ENCODE data around the gene GLRX. TPM values are rescaled to one million over a fixed set of nuclear protein-coding genes. Genes with fewer than 3 reads are reported as not detected.

The GLRX gene
- total and polyA plus RNA-seq, 2 of the 13 experiments (the other 11 are each of a cell fraction or from before 2014, with no cell fraction given) = 63.8 to 499 TPM

- no peak; the same call in 1 of the 2 replicates for TF ChIP-seq HBP1 (CRISPR knock-in tag; IDR thresholded peaks at IDR 0.05; ENCODE audit: low read depth)
- peak; percentile 76; the same call in 1 of the 2 replicates for TF ChIP-seq ATF7-NPFF (CRISPR knock-in tag; IDR thresholded peaks at IDR 0.05; ENCODE audit: low read depth)
- TF ChIP-seq BORCS8-MEF2B (CRISPR knock-in tag; IDR thresholded peaks at IDR 0.05) = peak; percentile 91
- TF ChIP-seq THAP11 (CRISPR knock-in tag; IDR thresholded peaks at IDR 0.05) = peak; percentile 55; the same call in 1 of the 2 replicates
- no peak for TF ChIP-seq ZEB1 (IDR thresholded peaks at IDR 0.05; ENCODE audit: insufficient replicate concordance, low read depth)
- TF ChIP-seq RAD51 (IDR thresholded peaks at IDR 0.05; ENCODE audit: borderline replicate concordance) = no peak
- peak in 1 of 2 experiments; percentile 16; a peak in 1 of 4 replicates for TF ChIP-seq REST (IDR thresholded peaks at IDR 0.05; ENCODE audit: borderline replicate concordance in 1 of 2, low read depth in 1 of 2, low read length in 2 of 2)
- TF ChIP-seq NFE2L2 (IDR thresholded peaks at IDR 0.05; ENCODE audit: low read length) = no peak
- no peak for TF ChIP-seq ZFP36 (IDR thresholded peaks at IDR 0.05; ENCODE audit: borderline replicate concordance, low read depth, low read length, partially characterized antibody)
- TF ChIP-seq PITX1 (CRISPR knock-in tag; IDR thresholded peaks at IDR 0.05) = peak; percentile 78
- no peak for TF ChIP-seq DMTF1 (CRISPR knock-in tag; IDR thresholded peaks at IDR 0.05)
- no peak for TF ChIP-seq HDAC6 (IDR thresholded peaks at IDR 0.05; ENCODE audit: low read depth, low read length)
- TF ChIP-seq ZMYM2 (CRISPR knock-in tag; IDR thresholded peaks at IDR 0.05) = peak; percentile 89
- no peak for TF ChIP-seq CHCHD3 (CRISPR knock-in tag; IDR thresholded peaks at IDR 0.05)
- no peak for TF ChIP-seq MAF1 (CRISPR knock-in tag; IDR thresholded peaks at IDR 0.05; ENCODE audit: borderline replicate concordance)
- TF ChIP-seq LCORL (IDR thresholded peaks at IDR 0.05) = no peak
- TF ChIP-seq LCORL (CRISPR knock-in tag; IDR thresholded peaks at IDR 0.05) = peak; percentile 91
- peak; percentile 30; the same call in 1 of the 2 replicates for TF ChIP-seq RFXANK (CRISPR knock-in tag; IDR thresholded peaks at IDR 0.05)
- peak; percentile 33; the same call in 1 of the 2 replicates for TF ChIP-seq USF2 (IDR thresholded peaks at IDR 0.05; ENCODE audit: low read depth, low read length)
- peak; percentile 69; the same call in 1 of the 2 replicates for TF ChIP-seq USF2 (CRISPR knock-in tag; IDR thresholded peaks at IDR 0.05; ENCODE audit: borderline replicate concordance)
- TF ChIP-seq JUND (CRISPR knock-in tag; IDR thresholded peaks at IDR 0.05) = peak; percentile 95
Observed at GRCh38 chr5:95857185-95857945, 34.8 kb upstream of the GLRX start (continued).

Measured in HepG2 (cell line).